Measurements from ENCODE around the gene SIPA1.

Gene SIPA1

DNA sequence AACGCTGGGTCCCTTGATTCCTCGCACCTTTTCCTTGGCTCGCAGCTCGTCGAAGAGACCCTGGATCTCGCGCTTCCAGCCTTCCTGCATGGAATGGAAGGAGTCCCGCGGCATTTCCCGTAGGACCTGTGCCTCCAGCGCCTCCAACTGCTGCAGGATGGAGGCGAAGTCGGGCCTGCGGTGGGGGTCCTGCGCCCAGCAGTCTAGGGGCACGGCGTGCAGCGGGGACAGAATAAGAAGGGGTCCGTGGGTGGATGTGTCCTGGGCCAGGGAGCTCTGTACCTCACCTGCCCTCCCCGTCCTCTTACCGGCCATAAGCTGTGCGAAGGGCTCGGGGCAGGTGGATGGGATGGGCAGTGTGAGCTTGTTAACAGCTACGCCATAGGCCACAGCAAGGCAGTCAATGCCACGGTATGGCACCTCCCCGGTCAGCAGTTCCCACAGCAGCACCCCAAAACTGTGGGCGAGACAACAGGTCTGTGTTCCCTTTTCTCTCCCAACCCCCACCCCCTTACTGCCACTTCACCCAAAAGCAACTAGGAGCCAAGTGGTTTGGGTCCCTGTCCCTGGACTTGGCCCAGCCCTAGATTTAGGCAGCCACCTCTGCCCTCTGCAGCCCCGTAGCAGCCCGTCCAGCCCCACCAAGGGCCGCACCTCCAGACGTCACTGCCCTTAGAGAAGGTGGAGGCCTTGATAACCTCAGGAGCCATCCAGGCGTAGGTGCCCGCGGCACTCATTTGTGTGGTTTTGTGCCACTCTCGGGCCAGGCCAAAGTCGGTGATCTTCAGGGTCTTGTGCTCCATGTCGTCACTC is 30.1 kb upstream of the SIPA1 start:
- DNase-seq (ENCODE audit: low spot score): no peak

DNA sequence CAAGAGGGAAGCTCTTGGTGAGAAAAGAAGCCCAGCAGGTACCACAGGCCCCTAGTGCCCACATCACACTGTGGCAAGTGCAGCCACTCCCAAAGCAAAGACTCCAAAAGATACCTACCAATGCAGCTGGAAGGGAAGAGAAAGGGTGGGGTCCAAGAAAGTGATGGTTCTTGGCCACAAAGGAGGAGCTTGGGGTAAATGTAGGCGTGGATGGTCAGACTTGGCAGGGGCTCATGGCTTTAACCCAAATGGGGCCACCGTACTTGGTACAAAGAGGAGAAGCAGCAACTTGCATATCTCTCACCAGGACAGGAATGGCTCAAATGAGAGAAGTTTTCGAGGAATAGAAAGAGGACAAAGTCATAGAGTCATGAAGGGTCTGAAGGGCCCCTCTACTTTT is 28.7 kb upstream of the SIPA1 start:
- no peak for DNase-seq (ENCODE audit: low spot score)

DNA sequence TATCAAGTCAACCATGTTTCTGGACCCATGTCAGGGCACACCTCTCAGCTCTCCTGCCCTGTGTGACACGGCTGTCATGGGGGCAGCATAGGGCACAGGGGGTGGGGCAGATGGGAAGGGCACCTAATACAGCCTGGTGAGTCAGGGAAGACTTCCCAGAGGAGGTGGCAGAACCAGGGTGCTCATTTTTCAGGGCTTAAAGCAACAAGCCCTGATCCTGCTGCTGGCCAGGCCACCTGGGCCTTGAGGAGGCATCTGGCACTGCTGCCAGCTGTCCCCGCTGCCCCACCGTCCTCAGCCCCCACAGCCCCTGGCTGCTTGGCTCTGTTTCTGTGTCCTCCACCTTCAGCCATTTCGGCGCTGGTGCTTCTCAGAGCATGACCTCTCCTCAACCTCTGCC is 28.2 kb upstream of the SIPA1 start:
- DNase-seq (ENCODE audit: low spot score): no peak

GRCh38 chr11:65610404-65610803 is 27.5 kb upstream of the SIPA1 start:
- DNase-seq (ENCODE audit: low spot score): no peak

DNA sequence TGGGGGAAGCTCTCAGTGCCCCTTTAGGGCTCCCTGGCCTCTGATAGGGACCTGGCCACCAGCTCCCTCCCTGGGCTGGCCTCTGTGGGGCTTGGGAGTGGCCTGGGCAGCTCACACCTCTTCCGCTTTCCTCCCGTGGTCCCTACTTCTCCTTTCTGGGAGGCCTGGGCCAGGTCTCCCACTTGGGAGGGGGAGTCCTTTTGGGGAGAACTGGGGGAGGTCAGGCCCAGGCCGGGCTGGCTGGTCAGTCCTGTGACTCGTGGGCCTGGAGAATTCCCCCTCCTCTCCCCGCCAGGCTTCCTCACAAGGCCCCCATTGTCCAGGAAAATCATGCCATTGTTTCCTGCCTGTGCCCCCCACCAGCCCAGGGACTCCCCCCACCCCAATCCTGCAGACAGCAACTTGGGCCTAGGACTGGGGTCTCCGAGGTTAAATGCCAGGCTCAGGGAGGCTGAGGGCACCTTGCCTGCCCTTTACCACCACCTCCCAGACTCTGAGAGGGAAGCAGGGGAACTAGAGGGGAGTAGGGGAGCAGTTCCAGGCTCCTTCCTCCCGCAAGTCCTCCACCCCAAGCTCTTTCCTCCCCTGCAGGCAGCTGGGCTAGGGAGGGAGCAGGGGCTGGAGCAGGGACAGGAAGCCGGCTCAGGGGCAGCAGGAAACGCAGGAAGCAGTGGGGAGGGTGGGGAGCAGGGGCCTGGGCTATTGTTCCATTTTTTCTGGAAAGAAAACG is 26.7 kb upstream of the SIPA1 start:
- no peak for DNase-seq (ENCODE audit: low spot score)

GRCh38 chr11:65611758-65612603 is 25.9 kb upstream of the SIPA1 start:
- DNase-seq (ENCODE audit: low spot score): no peak

- no peak for DNase-seq (ENCODE audit: low spot score)
Measured at GRCh38 chr11:65612691-65613090, 25.2 kb upstream of the SIPA1 start.

DNA sequence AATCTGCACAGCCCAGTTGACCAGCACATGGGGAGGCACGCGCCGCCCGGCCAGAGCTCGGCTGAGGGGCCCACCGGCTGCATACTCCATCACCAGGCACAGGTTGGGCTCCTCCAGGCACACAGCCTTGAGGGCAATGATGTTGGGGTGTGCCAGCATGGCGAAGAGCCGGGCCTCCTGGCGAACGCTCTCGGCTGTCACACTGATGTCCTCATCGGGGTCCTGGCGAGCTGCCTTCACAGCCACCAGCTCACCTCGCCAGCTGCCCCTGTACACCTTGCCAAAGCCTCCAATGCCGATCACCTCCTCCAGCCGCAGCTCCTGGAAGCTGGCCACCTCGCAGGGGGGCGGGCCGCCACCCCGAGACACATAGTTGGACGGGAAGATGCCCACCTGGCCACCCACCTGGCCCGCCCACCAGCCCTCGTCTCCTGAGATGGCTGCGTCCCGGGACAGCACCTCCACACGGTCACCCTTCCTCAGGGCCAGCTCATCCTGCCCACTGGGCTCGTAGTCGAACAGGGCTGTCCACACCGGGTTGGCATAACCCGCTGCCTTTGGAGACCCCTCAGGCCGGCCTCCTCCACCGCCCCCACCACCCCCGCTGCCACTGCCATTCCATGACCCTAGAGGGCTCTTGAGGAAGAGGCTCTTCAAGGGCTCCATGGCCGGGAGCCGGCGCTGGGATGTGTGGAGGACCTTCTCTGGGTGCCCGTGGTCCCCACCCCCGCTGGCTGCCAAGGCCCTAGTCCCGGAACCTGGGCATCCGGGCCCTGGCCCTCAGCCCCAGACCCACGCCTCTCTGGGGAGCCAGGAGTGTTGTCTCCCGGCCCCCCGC is 24.6 kb upstream of the SIPA1 start:
- no peak for DNase-seq (ENCODE audit: low spot score)

GRCh38 chr11:65615229-65615949 is 22.5 kb upstream of the SIPA1 start, which contains the start of gene PCNX3:
TSS of gene PCNX3 (plus strand) at chr11:65615776. CDS start at chr11:65616312, 536 bp downstream.
- peak; percentile 100 for DNase-seq (ENCODE audit: low spot score)

- no peak for DNase-seq (ENCODE audit: low spot score)
Measured at GRCh38 chr11:65615950-65616574, 21.8 kb upstream of the SIPA1 start.

DNA sequence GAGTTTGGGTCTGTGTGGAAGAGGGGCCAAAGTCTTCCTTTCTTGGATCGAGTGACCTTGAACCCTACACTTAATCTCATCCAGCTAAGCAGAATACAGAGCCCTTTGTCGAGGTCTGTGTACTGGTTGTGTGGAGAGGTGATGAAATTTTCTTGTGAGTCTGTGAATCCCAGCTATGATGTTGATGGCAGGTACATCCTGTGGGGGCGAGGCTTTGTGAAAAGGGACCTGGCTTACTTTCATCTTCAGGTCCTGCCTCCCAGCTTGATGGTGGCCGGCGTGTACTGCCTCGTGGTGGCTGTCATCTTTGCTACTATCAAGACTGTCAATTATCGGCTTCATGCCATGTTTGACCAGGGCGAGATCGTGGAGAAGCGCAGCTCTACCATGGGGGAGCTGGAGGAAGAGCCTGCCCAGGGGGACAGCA is 21.3 kb upstream of the SIPA1 start:
- DNase-seq (ENCODE audit: low spot score): no peak

- no peak for DNase-seq (ENCODE audit: low spot score)
Measured at GRCh38 chr11:65617136-65617850, 20.6 kb upstream of the SIPA1 start.

GRCh38 chr11:65617990-65618751 is 19.7 kb upstream of the SIPA1 start:
- no peak for DNase-seq (ENCODE audit: low spot score)

GRCh38 chr11:65618763-65619162 is 19.1 kb upstream of the SIPA1 start:
- no peak for DNase-seq (ENCODE audit: low spot score)

DNA sequence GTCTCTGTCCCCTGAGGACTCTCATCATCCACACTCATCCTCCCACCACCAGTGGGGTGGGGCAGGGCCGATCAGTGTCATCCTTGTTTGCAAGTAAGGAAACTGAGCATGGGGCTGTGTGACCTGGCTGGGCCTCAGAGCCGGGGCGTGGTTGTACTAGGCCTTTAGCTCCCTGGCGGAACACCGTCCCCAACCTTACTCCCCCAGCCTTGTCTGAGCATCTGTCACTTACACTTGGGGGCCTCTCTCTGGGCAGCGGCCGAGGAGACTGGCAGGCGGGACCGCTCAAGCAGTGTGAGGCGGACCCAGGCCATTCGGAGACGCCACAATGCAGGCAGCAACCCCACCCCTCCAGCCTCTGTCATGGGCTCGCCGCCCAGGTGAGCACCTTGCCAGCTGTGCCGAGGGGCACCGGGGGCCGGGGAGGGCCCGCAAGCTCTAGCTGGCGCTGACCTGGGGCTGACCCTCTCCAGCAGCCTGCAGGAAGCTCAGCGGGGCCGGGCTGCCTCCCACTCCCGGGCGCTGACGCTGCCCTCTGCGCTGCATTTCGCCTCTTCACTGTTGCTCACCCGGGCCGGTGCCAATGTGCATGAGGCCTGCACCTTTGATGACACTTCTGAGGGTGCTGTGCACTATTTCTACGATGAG is 18.5 kb upstream of the SIPA1 start:
- no peak for DNase-seq (ENCODE audit: low spot score)

- no peak for DNase-seq (ENCODE audit: low spot score)
Measured at GRCh38 chr11:65620666-65621065, 17.2 kb upstream of the SIPA1 start.

GRCh38 chr11:65621460-65621859 is 16.4 kb upstream of the SIPA1 start:
- no peak for DNase-seq (ENCODE audit: low spot score)

- no peak for DNase-seq (ENCODE audit: low spot score)
Measured at GRCh38 chr11:65622011-65622410, 15.9 kb upstream of the SIPA1 start.

All from SW480 (cell line).